Fibroblast of lung (primary cell): ENCODE data around the gene ZNF324. TPM values are rescaled to one million over a fixed set of nuclear protein-coding genes. Genes with fewer than 3 reads are reported as not detected.

Experiments
- DNase-seq, 2 donors: peaks; one replicate each; pipeline versions ENCODE4 v3.0.0 to v3.0.0-alpha.2; 2010; ENCODE audit warnings: low read depth in 2 of 2
- H2AFZ ChIP-seq: 2 replicates; pipeline ENCODE4 v1.5.1; 2012; ENCODE audit warnings: low read length, control low read depth, inconsistent platforms
- H3K27ac ChIP-seq: 2 replicates; pipeline ENCODE4 v1.5.1; 2011; ENCODE audit warnings: low read length, control low read depth; ENCODE audit not compliant: insufficient read depth
- H3K27me3 ChIP-seq: 2 replicates; pipeline ENCODE4 v1.5.1; 2011; ENCODE audit warnings: mild to moderate bottlenecking, low read length; ENCODE audit not compliant: control insufficient read depth, insufficient read depth
- H3K36me3 ChIP-seq: 2 replicates; pipeline ENCODE4 v1.5.1; 2011; ENCODE audit warnings: low read length; ENCODE audit not compliant: control insufficient read depth, insufficient read depth
- H3K4me1 ChIP-seq: 2 replicates; pipeline ENCODE4 v1.5.1; 2011; ENCODE audit warnings: low read length; ENCODE audit not compliant: control insufficient read depth, insufficient read depth; ENCODE audit errors: extremely low read depth
- H3K4me2 ChIP-seq: 2 replicates; pipeline ENCODE4 v1.5.1; 2011; ENCODE audit warnings: low read length, control low read depth; ENCODE audit not compliant: insufficient read depth; ENCODE audit errors: extremely low read depth
- H3K4me3 ChIP-seq, 4 experiments: fragments of 200-600 bp in 1 of 4; sonication (generic) in 1 of 4; replicated peaks in 1 of 4; 2 replicates each; pipeline ENCODE4 v1.5.1; 2011 to 2016; ENCODE audit warnings: low read length in 4 of 4, low read depth in 3 of 4, mild to moderate bottlenecking in 3 of 4, control low read depth in 2 of 4, inconsistent platforms in 1 of 4, mixed read lengths in 1 of 4; ENCODE audit not compliant: insufficient read depth in 1 of 4; ENCODE audit errors: control extremely low read depth in 1 of 4
- H3K79me2 ChIP-seq: 2 replicates; pipeline ENCODE4 v1.5.1; 2012; ENCODE audit warnings: mild to moderate bottlenecking, low read length, inconsistent platforms; ENCODE audit not compliant: control insufficient read depth, insufficient read depth
- H3K9ac ChIP-seq: 2 replicates; pipeline ENCODE4 v1.5.1; 2011; ENCODE audit warnings: mild to moderate bottlenecking, low read length, control low read depth; ENCODE audit not compliant: insufficient read depth
- H3K9me3 ChIP-seq: 2 replicates; pipeline ENCODE4 v1.5.1; 2012; ENCODE audit warnings: low read depth, low read length; ENCODE audit not compliant: control insufficient read depth, insufficient read depth
- H4K20me1 ChIP-seq: 2 replicates; pipeline ENCODE4 v1.5.1; 2011; ENCODE audit warnings: low read length; ENCODE audit not compliant: control insufficient read depth, insufficient read depth; ENCODE audit errors: extremely low read depth
- EZH2 ChIP-seq: IDR thresholded peaks from 2 replicates; pipeline ENCODE4 v1.5.1; 2012; ENCODE audit warnings: low read length, control low read depth, mild to moderate bottlenecking; ENCODE audit errors: missing control alignments
- polyA plus RNA-seq, 2 donors: library from polyadenylated mRNA; depleted of rRNA in 1 of 2; stranded (reverse) in 1 of 2; unstranded in 1 of 2; fragments of >200 nt; gene quantifications; 2 replicates each; pipeline ENCODE4 v1.2.1, GENCODE V29; 2011 to 2012; ENCODE audit warnings: missing spikeins in 1 of 2
- total RNA-seq: library from RNA; depleted of rRNA; stranded (reverse); fragments of >200 nt; gene quantifications from 2 replicates; pipeline ENCODE4 v1.2.1, GENCODE V29; 2014
- TF ChIP-seq, protein P1 (sequence below), 2 donors: IDR thresholded peaks in 1 of 2; conservative IDR thresholded peaks in 1 of 2; 1 replicate in 1 of 2; 2 replicates in 1 of 2; pipeline ENCODE4 v1.5.1; 2011 to 2012; ENCODE audit warnings: low read length in 2 of 2, control low read depth in 1 of 2, inconsistent platforms in 1 of 2, low read depth in 1 of 2, mild to moderate bottlenecking in 1 of 2

Gene ZNF324
- total and polyA plus RNA-seq, 2 donors (not counting 1 experiment from before 2014, with no cell fraction given) = 4.1 to 14.2 TPM

DNA sequence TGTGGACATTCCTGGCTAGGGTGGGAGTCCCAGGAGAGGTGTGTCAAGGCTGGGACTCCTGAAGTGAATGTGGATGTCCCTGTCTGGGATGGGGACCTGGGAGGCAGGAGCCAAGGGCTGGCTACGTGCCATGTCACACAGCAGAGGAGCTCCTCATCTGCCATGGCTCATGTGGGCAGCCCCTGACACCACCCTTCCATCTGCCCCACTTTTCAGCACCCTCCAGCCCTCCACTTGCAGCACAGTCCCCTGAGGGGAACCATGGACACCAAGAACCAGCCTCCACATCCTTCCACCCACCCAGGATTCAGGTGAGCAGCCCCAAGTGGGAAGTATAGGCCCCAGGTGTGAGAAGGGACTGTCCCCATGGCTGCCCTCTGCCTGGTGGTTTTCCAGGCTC, 11.0 kb downstream of the ZNF324 start:
- Histone ChIP-seq H3K4me3 (no peak overlapping the region), H3K36me3 (peaks cover 6% of the 10 kb centered on the region), H2AFZ (no peak overlapping the region), H4K20me1 (no peaks in the 10 kb centered on the region), H3K9ac (no peak overlapping the region), H3K27me3 (no peaks in the 10 kb centered on the region), H3K4me2 (no peak overlapping the region), H3K79me2 (no peaks in the 10 kb centered on the region), H3K9me3 (no peaks in the 10 kb centered on the region), H3K4me1 (peaks cover 18% of the 10 kb centered on the region), H3K27ac (no peak overlapping the region)
- no peak for DNase-seq
- TF ChIP-seq, protein P1, sequence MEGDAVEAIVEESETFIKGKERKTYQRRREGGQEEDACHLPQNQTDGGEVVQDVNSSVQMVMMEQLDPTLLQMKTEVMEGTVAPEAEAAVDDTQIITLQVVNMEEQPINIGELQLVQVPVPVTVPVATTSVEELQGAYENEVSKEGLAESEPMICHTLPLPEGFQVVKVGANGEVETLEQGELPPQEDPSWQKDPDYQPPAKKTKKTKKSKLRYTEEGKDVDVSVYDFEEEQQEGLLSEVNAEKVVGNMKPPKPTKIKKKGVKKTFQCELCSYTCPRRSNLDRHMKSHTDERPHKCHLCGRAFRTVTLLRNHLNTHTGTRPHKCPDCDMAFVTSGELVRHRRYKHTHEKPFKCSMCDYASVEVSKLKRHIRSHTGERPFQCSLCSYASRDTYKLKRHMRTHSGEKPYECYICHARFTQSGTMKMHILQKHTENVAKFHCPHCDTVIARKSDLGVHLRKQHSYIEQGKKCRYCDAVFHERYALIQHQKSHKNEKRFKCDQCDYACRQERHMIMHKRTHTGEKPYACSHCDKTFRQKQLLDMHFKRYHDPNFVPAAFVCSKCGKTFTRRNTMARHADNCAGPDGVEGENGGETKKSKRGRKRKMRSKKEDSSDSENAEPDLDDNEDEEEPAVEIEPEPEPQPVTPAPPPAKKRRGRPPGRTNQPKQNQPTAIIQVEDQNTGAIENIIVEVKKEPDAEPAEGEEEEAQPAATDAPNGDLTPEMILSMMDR (conservative IDR thresholded peaks at IDR 0.05 in 1 of 2, IDR thresholded peaks at IDR 0.05 in 1 of 2; ENCODE audit: low read depth in 1 of 2, low read length in 2 of 2) = no peak
- no peak for TF ChIP-seq EZH2

DNA sequence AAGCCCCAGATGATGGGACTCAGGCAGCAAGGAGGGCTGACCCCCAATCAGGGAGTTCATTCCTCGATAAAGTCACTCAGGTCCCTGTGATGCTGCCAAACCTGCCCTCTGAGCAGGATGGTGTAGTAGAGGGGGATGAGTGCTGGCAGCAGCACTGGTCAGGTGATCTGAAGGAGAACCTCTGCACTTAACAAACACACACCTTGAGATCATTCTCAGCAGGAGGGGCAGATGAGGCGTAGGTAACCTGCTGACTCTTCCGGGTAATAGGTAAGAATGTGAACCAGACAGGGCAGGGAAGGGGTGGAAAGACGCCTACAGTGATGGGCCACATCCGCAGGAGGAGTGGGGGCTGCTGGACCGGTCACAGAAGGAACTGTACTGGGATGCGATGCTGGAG, 12.4 kb downstream of the ZNF324 start:
- Histone ChIP-seq H3K36me3 (peaks cover 4% of the 10 kb centered on the region), H3K9ac (no peak overlapping the region), H2AFZ (no peak overlapping the region), H3K4me3 (no peak overlapping the region), H3K79me2 (no peaks in the 10 kb centered on the region), H3K27me3 (no peaks in the 10 kb centered on the region), H3K9me3 (no peaks in the 10 kb centered on the region), H3K4me1 (peaks cover 17% of the 10 kb centered on the region), H4K20me1 (no peaks in the 10 kb centered on the region), H3K27ac (no peak overlapping the region), H3K4me2 (no peak overlapping the region)
- no peak for DNase-seq
- TF ChIP-seq EZH2 = no peak
- TF ChIP-seq, protein P1 (conservative IDR thresholded peaks at IDR 0.05 in 1 of 2, IDR thresholded peaks at IDR 0.05 in 1 of 2; ENCODE audit: low read depth in 1 of 2, low read length in 2 of 2) = no peak

DNA sequence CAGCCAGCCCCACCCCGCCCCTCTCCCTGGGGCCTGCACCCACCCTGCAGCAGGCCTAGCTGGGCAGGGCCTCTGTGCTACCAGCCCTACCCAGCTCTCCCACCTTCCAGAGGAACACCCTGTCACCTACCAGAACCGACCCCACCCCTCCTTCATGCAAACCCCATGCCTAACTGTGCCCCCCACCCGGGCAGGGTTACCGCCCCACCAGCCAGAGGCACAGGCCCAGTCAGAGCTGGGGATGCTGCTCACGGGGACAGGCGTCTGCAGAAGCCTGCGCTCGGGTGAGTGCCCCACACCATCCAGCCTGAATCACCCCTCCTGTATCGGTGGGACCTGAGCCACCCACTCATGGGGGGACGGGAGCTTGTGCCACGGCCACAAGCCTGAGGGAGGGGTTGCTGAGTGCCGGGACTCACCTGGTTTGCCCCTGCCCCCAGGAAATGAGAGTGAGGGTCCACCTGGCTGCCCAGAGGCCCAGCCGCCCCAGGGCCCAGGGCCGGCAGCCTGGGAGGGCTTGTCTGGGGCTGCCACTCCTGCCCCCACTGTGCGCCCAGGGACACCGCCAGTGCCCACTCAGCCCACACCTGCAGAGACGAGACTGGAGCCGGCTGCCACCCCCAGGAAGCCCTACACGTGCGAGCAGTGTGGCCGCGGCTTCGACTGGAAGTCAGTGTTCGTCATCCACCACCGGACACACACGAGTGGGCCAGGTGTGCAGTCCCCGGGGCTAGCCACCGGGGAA, 13.0 kb downstream of the ZNF324 start:
- Histone ChIP-seq H3K9ac (no peak overlapping the region), H3K4me1 (peaks cover 12% of the 10 kb centered on the region), H3K79me2 (no peaks in the 10 kb centered on the region), H3K4me2 (no peak overlapping the region), H2AFZ (no peak overlapping the region), H3K27ac (no peak overlapping the region), H3K9me3 (no peaks in the 10 kb centered on the region), H3K4me3 (no peak overlapping the region), H4K20me1 (no peaks in the 10 kb centered on the region), H3K36me3 (peaks cover 4% of the 10 kb centered on the region), H3K27me3 (no peaks in the 10 kb centered on the region)
- no peak for DNase-seq
- TF ChIP-seq EZH2 = no peak
- TF ChIP-seq, protein P1 (conservative IDR thresholded peaks at IDR 0.05 in 1 of 2, IDR thresholded peaks at IDR 0.05 in 1 of 2; ENCODE audit: low read depth in 1 of 2, low read length in 2 of 2) = no peak
